IMR-90 (cell line): ENCODE results near the gene PTPN4.

Experiments used
- MXI1 ChIP-seq: IDR thresholded peaks from 2 replicates; pipeline ENCODE4 v1.6.1; 2012; ENCODE audit warnings: low read depth, mild to moderate bottlenecking, low read length, moderate library complexity, borderline replicate concordance
- POLR2A ChIP-seq: IDR thresholded peaks from 2 replicates; pipeline ENCODE4 v1.6.1; 2012; ENCODE audit warnings: mild to moderate bottlenecking, low read depth, low read length
- RAD21 ChIP-seq: IDR thresholded peaks from 2 replicates; pipeline ENCODE4 v1.6.1; 2012; ENCODE audit warnings: low read length, improper control_type of control experiment
- RFX5 ChIP-seq: IDR thresholded peaks from 2 replicates; pipeline ENCODE4 v1.8.0; 2012; ENCODE audit warnings: low read depth, mild to moderate bottlenecking, low read length, moderate library complexity
- TF ChIP-seq, protein P1 (sequence below): conservative IDR thresholded peaks from 2 replicates; pipeline ENCODE4 v1.5.1; 2012; ENCODE audit warnings: mild to moderate bottlenecking, low read depth, low read length, improper control_type of control experiment
- TF ChIP-seq, protein P2 (sequence below): fragments of 150-350 bp; IDR thresholded peaks from 2 replicates; pipeline ENCODE4 v1.6.1; 2016; ENCODE audit warnings: low read depth, mild to moderate bottlenecking, low read length, moderate library complexity, borderline replicate concordance

DNA sequence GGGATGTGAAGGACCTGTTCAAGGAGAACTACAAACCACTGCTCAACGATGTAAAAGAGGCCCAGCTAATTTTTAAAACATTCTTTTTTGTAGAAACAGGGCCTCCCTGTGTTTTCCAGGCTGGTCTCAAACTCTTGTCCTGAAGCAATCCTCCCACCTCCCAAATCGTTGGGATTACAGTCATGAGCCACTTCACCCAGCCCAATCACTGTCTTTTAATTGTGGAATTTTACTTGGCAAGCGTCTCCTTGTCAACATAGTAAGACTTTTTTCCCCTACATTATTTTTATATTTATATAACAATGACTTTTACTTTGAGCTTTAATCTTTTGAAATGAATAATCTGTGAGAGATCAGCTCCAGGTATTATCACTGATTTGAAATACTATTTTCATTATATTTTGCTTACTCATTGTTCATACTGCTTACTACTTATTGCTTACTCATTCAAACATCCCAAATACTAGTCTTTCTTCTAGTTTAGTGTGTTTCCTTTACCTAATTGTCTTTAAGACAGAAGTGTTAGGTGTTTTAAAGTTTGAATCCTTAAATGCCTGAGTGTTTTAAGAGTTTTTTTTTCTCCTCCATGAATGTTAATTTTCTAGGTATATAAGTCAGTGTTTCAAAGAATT lies 48.9 kb downstream of the PTPN4 start:
- TF ChIP-seq, protein P1, sequence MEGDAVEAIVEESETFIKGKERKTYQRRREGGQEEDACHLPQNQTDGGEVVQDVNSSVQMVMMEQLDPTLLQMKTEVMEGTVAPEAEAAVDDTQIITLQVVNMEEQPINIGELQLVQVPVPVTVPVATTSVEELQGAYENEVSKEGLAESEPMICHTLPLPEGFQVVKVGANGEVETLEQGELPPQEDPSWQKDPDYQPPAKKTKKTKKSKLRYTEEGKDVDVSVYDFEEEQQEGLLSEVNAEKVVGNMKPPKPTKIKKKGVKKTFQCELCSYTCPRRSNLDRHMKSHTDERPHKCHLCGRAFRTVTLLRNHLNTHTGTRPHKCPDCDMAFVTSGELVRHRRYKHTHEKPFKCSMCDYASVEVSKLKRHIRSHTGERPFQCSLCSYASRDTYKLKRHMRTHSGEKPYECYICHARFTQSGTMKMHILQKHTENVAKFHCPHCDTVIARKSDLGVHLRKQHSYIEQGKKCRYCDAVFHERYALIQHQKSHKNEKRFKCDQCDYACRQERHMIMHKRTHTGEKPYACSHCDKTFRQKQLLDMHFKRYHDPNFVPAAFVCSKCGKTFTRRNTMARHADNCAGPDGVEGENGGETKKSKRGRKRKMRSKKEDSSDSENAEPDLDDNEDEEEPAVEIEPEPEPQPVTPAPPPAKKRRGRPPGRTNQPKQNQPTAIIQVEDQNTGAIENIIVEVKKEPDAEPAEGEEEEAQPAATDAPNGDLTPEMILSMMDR, result no peak
- TF ChIP-seq MXI1, result no peak
- no peak for TF ChIP-seq RFX5
- no peak for TF ChIP-seq POLR2A
- TF ChIP-seq, protein P2, sequence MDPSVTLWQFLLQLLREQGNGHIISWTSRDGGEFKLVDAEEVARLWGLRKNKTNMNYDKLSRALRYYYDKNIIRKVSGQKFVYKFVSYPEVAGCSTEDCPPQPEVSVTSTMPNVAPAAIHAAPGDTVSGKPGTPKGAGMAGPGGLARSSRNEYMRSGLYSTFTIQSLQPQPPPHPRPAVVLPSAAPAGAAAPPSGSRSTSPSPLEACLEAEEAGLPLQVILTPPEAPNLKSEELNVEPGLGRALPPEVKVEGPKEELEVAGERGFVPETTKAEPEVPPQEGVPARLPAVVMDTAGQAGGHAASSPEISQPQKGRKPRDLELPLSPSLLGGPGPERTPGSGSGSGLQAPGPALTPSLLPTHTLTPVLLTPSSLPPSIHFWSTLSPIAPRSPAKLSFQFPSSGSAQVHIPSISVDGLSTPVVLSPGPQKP, result no peak
- no peak for TF ChIP-seq RAD21
